ENCODE data around the gene PRICKLE4. TPM values are rescaled to one million over a fixed set of nuclear protein-coding genes. Genes with fewer than 3 reads are reported as not detected.

Gene PRICKLE4
- total RNA-seq, 2 donors from 2014 or later, result 3.1 to 4.6 TPM

GRCh38 chr6:41777551-41778285 is 2.9 kb upstream of the PRICKLE4 start:
- no peaks in the 10 kb centered on the region for H3K9me3 ChIP-seq
- H3K27ac ChIP-seq, result no peak overlapping the region
- H3K4me3 ChIP-seq, result no peak overlapping the region
- no peak for DNase-seq (ENCODE audit: low spot score)
- peaks cover 20% of the 10 kb centered on the region for H3K36me3 ChIP-seq
- no peak for ATAC-seq (ENCODE audit: insufficient number of reproducible peaks, low FRiP score, low read depth)
- H3K4me1 ChIP-seq (ENCODE audit: control insufficient read depth in 1 of 2, low read depth in 2 of 2), result peaks cover 10 to 19% of the 10 kb centered on the region in 2 donors
- TF ChIP-seq, protein P1, sequence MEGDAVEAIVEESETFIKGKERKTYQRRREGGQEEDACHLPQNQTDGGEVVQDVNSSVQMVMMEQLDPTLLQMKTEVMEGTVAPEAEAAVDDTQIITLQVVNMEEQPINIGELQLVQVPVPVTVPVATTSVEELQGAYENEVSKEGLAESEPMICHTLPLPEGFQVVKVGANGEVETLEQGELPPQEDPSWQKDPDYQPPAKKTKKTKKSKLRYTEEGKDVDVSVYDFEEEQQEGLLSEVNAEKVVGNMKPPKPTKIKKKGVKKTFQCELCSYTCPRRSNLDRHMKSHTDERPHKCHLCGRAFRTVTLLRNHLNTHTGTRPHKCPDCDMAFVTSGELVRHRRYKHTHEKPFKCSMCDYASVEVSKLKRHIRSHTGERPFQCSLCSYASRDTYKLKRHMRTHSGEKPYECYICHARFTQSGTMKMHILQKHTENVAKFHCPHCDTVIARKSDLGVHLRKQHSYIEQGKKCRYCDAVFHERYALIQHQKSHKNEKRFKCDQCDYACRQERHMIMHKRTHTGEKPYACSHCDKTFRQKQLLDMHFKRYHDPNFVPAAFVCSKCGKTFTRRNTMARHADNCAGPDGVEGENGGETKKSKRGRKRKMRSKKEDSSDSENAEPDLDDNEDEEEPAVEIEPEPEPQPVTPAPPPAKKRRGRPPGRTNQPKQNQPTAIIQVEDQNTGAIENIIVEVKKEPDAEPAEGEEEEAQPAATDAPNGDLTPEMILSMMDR (IDR thresholded peaks at IDR 0.05), result no peak
- H3K27me3 ChIP-seq (replicated peaks; ENCODE audit: insufficient read depth), result no peaks in the 10 kb centered on the region

GRCh38 chr6:41778895-41779294 is 1.7 kb upstream of the PRICKLE4 start:
- no peak for ATAC-seq (ENCODE audit: insufficient number of reproducible peaks, low FRiP score, low read depth)
- Histone ChIP-seq H3K27me3 (replicated peaks; ENCODE audit: insufficient read depth) (no peaks in the 10 kb centered on the region), H3K9me3 (no peaks in the 10 kb centered on the region), H3K4me3 (peak overlapping the region; percentile 81), H3K4me1 (ENCODE audit: control insufficient read depth in 1 of 2, low read depth in 2 of 2) (peaks cover 10 to 19% of the 10 kb centered on the region in 2 donors), H3K27ac (no peak overlapping the region), H3K36me3 (peaks cover 12% of the 10 kb centered on the region)
- TF ChIP-seq, protein P1 (IDR thresholded peaks at IDR 0.05), result no peak
- DNase-seq (ENCODE audit: low spot score), result no peak

- Histone ChIP-seq H3K4me3 (peak overlapping the region; percentile 81), H3K36me3 (peaks cover 9% of the 10 kb centered on the region), H3K9me3 (no peaks in the 10 kb centered on the region), H3K27ac (no peak overlapping the region), H3K4me1 (ENCODE audit: control insufficient read depth in 1 of 2, low read depth in 2 of 2) (peaks cover 10 to 19% of the 10 kb centered on the region in 2 donors), H3K27me3 (replicated peaks; ENCODE audit: insufficient read depth) (no peaks in the 10 kb centered on the region)
- TF ChIP-seq, protein P1 (IDR thresholded peaks at IDR 0.05), result no peak
- DNase-seq (ENCODE audit: low spot score) (no peak), ATAC-seq (ENCODE audit: insufficient number of reproducible peaks, low FRiP score, low read depth) (peak; percentile 23)
These were observed 1.2 kb upstream of the PRICKLE4 start for GRCh38 chr6:41779336-41779735.

DNA sequence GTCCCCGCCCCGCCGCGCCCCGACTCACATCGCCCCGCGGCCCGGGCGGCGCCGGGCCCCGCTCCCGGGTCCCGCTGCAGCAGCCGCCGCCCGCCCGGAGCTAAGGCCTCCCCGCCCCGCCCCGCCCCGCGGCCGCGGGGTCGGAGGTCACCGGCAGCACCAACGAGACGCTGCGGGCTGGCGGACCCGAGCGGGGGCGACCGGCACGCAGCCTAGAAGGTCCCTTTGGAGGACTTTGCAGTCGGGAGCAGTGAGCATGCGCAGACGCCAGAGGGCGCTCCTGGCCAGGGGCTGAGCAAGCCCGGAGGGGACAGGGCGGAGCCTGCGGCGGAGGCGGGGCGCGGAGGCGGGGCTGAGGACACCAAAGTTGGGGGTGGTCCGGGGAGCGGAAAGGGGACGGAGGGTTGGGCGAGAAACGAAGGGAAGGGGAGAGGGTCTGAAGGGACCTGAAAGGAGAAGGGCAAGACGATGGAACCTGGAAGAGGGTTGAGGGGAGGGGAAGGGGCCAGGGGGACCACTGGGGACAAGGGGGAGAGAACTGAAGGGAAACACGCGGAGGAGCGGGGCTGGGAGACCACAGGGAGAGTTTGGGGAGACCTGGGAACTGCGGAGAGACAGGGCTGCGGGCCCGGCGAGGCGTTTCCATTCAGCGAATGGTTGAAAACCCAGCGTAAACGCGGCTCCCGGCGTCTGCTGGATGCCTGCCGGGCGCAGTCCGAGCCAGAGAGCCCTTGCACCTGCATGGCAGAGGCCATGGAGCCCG is 613 bp upstream of the PRICKLE4 start, which contains the start of gene FRS3:
TSS of gene FRS3 (minus strand) at position 113 of the 763 bp plus-strand sequence. CDS start 2,913 bp downstream, outside the sequence.
- peaks cover 4% of the 10 kb centered on the region for H3K36me3 ChIP-seq
- peak within 1 kb of the TSS; percentile 81 for H3K4me3 ChIP-seq
- no peaks in the 10 kb centered on the region for H3K9me3 ChIP-seq
- peaks cover 10 to 22% of the 10 kb centered on the region in 2 donors for H3K4me1 ChIP-seq (ENCODE audit: control insufficient read depth in 1 of 2, low read depth in 2 of 2)
- ATAC-seq (ENCODE audit: insufficient number of reproducible peaks, low FRiP score, low read depth) (peak; percentile 72), DNase-seq (ENCODE audit: low spot score) (peak; percentile 95)
- TF ChIP-seq, protein P1 (IDR thresholded peaks at IDR 0.05), result peak; percentile 81
- no peaks in the 10 kb centered on the region for H3K27me3 ChIP-seq (replicated peaks; ENCODE audit: insufficient read depth)
- peak within 1 kb of the TSS; percentile 41 to 63 for H3K27ac ChIP-seq

DNA sequence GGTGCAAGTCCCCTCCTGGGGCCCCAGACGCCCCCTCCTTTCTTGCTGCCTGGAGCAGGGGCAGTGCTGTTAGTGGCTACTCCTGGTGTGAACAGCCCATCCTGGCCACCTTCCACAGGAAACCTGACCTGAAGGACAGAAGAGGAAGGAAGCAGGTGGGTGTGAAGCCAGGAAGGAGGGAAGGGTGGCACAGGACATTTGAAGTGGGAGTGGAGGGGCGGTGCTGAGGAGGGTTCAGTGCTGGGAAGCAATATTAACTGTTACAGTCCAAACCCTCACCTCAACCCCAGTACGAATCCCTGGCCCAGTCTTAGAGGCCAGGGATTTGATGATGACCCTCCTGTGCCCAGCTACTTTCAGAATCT is 766 bp downstream of the PRICKLE4 start:
- no peak for DNase-seq (ENCODE audit: low spot score)
- no peak for ATAC-seq (ENCODE audit: insufficient number of reproducible peaks, low FRiP score, low read depth)
- Histone ChIP-seq H3K36me3 (no peaks in the 10 kb centered on the region), H3K4me3 (peak overlapping the region; percentile 81), H3K4me1 (ENCODE audit: control insufficient read depth in 1 of 2, low read depth in 2 of 2) (peaks cover 17 to 35% of the 10 kb centered on the region in 2 donors), H3K27me3 (replicated peaks; ENCODE audit: insufficient read depth) (no peaks in the 10 kb centered on the region), H3K27ac (peak overlapping the region; percentile 41 to 63), H3K9me3 (no peaks in the 10 kb centered on the region)
- TF ChIP-seq, protein P1 (IDR thresholded peaks at IDR 0.05), result no peak
